Measurements from ENCODE around the gene SLC25A17. TPM values are rescaled to one million over a fixed set of nuclear protein-coding genes. Genes with fewer than 3 reads are reported as not detected.
"Not testable (repeated sequence)": the region's sequence is repeated elsewhere in the genome, so short reads cannot be mapped to it uniquely, and the experiment has no call there.

Gene SLC25A17
- total RNA-seq, 2 donors from 2014 or later: 9.6 to 14.2 TPM

DNA sequence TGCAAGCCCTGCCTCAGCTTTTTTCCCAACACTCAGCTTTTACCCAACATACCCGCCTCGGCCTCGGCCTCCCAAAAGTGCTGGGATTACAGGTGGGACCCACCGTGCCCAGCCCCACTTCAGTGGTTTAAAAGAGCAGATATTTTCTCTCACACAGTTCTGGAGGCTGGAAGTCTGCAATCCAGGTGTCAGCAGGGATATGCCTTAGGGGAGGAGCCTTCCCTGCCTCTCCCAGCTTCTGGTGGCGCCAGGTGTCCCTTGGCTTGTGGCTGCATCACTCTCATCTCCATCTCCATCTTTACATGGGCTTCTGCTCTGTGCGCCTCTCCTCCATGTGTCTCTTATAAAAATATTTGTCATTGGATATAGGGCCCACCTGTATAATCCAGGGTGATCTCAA is 89.9 kb downstream of the SLC25A17 start:
- DNase-seq (no peak), ATAC-seq (no peak)
- intact Hi-C loops (cut with DNase I, micrococcal nuclease): no loop called here

DNA sequence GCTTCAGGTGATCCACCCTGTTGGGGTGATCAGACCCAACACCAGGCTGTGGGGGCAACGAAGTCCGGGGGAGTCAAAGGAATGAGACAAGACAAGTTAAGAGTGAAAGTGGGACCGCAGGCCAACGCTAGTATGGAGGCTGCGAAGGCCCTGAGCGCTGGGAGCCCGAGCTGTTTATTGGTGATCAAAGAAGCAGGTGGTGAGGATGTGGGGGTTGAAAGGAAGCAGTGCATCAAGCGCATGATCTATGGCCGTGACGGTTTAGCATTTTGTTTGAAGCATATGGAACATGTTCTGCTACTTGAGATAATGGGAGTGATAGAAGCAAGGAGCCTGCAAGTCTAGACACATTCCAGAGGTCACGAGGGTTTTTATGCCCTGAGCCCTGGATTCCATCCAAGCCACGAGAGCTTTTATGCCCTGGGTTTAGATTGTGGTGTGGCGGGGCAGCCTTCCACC is 90.4 kb downstream of the SLC25A17 start:
- intact Hi-C loops (cut with DNase I, micrococcal nuclease): no loop called here
- DNase-seq (peak in 1 of 2 donors; percentile 33), ATAC-seq (peak; percentile 21)

DNA sequence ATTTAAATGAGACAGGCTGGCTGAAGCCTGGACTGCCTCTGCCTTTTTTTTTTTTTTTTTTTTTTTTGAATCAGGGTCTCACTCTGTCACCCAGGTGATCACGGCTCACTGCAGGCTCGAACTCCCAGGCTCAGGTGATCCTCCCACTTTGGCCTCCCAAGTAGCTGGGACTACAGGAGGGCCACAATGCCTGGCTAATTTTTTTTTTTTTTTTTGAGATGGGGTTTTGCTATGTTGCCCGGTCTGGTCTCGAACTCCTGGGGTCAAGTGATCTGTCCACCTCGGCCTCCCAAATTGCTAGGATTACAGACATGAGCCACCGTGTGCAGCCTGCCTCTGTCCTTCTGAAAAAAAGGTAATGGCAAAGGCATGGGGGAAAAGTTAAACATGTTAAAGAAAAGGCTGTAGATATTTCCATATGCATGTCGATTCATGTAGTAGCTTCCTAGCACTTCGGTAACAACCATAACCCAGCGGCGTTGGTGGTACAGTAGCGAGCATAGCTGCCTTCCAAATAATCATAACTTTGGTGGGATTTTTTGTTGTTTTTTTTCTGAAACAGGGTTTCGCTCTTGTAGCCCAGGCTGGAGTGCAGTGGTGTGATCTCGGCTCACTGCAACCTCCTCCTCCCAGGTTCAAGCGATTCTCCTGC is 91.1 kb downstream of the SLC25A17 start:
- intact Hi-C loops (cut with DNase I, micrococcal nuclease): no loop called here
- DNase-seq: no peak
- ATAC-seq: no peak

DNA sequence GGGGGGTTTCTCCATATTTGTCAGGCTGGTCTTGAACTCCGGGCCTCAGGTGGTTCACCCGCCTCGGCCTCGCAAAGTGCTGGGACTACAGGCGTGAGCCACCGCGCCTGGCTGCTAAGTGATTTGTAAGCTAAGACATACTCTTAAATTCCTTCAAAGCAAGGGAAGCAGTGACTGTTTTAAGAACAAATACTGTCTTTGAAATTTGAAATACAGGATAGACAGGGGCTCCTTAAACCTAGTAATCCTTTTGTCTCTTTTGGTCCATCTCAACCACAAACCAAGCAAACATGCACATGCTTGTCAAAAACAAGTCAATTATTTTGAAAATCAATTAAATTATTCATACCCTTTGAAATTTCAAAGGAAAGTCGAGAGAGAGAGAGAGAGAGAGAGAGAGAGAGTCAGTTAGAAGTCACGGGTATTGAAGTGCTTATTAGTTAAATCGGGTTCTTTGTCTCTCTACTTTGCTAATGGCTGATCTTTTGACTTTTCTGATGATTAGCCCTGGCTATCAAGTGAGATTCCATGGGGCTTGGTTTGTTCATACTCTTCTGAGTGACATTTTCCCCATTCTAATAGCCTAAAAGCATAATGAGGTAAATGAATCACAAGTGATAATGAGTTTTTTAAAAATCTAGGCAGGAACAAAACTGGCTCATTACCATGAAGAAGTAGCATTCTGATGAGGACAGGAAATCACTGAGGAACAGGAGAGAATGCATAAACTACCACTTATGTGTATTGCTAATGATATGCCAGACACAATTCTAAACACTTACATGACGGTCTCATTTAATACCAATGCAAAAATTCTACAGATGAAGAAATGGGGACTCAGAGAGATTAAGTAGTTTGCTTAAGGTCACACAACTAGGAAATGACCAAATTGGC is 91.8 kb downstream of the SLC25A17 start:
- DNase-seq (no peak), ATAC-seq (no peak)
- intact Hi-C loops (cut with DNase I, micrococcal nuclease): no loop called here

DNA sequence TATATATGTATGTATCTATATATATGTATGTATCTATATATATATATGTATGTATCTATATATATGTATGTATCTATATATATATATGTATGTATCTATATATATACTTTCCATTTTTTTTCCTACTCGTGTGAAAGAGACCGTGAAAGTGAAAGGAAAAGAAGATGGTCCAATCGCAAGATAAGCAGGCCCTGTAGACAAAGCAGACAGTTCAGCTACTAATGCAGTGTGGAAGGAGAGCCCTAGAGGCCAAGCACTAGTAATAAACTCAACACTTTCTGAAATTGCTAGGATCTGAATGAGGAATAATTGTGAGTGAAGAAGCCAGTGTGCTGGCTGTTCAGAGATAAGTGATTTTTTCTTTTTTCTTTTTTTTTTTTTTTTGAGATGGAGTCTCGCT is 92.6 kb downstream of the SLC25A17 start:
- intact Hi-C loops (cut with DNase I, micrococcal nuclease): no loop called here
- ATAC-seq (peak; percentile 64), DNase-seq (no peak)

DNA sequence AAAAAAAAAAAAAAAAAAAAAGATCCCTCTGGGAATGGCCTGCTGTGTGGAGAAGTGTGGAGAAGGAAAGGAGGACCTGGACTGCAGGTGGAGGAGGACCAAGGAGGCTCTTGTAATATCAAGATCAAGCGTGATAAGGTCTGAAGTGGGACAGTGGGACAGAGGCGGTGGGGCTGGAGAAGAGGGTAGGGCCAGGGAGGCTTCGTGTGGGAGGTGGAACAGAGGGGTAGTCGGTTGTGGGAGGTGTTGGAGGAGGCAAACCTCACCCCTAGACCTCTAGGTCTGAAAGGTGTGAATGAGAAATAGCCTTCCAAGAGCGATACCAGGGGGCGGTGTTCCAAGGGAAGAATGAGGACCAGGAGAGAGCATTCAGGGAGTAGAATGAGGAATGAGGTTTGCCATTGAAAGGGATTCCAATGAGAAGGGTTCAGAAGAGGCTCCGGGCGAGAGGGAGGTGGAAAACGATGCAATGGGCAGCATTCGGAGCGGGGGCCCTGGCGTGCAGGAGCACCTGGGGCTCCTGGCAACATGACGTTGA is 95.7 kb downstream of the SLC25A17 start:
- no peak for ATAC-seq
- DNase-seq: no peak
- intact Hi-C loops (cut with DNase I, micrococcal nuclease): no loop called here

DNA sequence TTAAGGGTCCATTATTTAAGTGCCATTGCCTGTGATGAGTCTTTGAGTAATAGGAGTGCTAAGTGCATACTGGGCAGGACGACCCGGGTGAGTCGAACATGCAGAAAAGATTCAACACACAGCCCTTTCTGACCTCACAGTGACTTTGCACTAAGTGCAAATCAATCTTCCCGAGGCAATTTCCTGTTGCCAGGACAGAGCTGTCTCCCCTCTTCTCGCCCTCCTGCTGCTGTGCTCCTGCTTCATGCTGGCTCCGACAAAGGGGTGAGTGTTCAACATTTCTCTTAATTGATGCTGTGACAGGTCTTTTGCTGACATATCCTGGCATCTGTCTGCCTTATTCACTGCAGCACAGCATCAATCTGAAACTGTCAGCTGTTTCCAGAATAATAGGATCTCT is 97.9 kb downstream of the SLC25A17 start:
- intact Hi-C loops (cut with DNase I, micrococcal nuclease): no loop called here
- ATAC-seq: no peak
- DNase-seq: no peak

DNA sequence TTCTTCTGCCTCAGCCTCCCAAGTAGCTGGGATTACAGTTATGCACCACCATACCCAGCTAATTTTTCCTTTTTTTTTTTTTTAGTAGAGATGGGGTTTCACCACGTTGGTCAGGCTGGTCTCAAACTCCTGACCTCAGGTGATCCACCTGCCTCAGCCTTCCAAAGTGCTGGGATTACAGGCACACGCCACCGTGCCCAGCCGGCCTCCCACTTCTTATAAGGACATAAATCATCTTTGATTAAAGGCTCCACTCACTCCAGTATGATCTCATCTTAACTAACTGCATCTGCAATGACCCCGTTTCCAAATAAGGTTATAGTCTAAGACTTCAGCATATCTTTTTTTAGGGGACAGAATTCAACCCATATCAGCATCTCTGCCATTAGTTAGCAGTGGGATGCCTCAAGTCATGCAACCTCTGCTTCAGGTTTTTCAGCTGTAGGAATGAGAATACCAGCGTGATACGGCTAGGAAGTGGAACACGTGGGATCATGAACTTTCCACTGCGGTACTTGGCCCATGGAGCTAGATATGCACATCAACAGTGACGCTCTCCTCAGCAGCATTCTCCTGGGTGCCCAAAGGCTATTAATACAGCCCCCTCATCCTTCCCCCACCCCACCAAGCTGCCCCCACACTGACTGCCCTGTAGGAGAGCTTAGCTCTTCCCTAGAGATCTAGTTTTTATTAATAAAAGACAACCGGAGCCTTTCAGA is 98.4 kb downstream of the SLC25A17 start:
- DNase-seq: no peak
- intact Hi-C loops (cut with DNase I, micrococcal nuclease): no loop called here
- no peak for ATAC-seq

DNA sequence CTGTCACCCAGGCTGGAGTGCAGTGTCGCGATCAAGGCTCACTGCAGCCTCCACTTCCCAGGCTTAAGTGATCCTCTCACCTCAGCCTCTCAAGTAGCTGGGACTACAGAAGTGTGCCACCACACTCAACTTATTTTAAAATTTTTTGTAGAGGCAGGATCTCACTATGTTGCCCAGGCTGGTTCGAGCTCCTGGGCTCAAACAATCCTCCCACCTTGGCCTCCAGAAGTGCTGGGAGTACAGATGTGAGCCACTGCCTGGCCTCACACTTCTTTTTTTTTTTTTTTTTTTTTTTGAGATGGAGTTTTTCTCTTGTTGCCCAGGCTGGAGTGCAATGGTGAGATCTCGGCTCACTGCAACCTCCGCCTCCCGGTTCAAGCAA is 99.0 kb downstream of the SLC25A17 start:
- DNase-seq; ATAC-seq; intact Hi-C loops (cut with DNase I, micrococcal nuclease): not testable (repeated sequence)

Small RNAs within 50 kb of the gene (microRNA-seq; reads per million reads assigned to microRNA genes)
- 0 to 0.53 reads per million in 2 donors for gene MIR4766

Other genes starting within 250 kb of the SLC25A17 start
- 10 to 100 TPM; 42.1 to 44.4 TPM for gene MRTFA, start 182.6 kb downstream of the SLC25A17 start, total RNA-seq
- gene MCHR1, start 139.9 kb downstream of the SLC25A17 start, total RNA-seq: not detected
- gene ST13, start 37.3 kb upstream of the SLC25A17 start, total RNA-seq: 100 to 1,000 TPM; 142 to 203 TPM
- 10 to 100 TPM in 1 of 2 donors, 1 to 10 TPM in 1; 9.9 to 12.7 TPM for gene XPNPEP3, start 37.8 kb upstream of the SLC25A17 start, total RNA-seq
- gene DNAJB7, start 42.8 kb upstream of the SLC25A17 start, total RNA-seq: under 1 TPM; 0.21 to 0.47 TPM
- 10 to 100 TPM; 34.8 to 39.0 TPM for gene RBX1, start 132.0 kb upstream of the SLC25A17 start, total RNA-seq